WTC11 (cell line): ENCODE data around the gene LYAR.

Source experiments
- CREM ChIP-seq: sonication (generic); formaldehyde crosslinking; IDR thresholded peaks from 2 replicates; pipeline ENCODE4 v1.8.1; 2022; ENCODE audit warnings: mild to moderate bottlenecking, missing genetic modification reagents, moderate library complexity
- CTCF ChIP-seq: fragments of 200-600 bp; IDR thresholded peaks from 2 replicates; pipeline ENCODE4 v1.8.0; 2022; ENCODE audit warnings: antibody characterized with exemption
- ESRRA ChIP-seq: sonication (generic); formaldehyde crosslinking; IDR thresholded peaks from 2 replicates; pipeline ENCODE4 v1.8.1; 2022; ENCODE audit warnings: mild to moderate bottlenecking, missing genetic modification reagents, borderline replicate concordance
- FOXJ3 ChIP-seq: sonication (generic); formaldehyde crosslinking; IDR thresholded peaks from 2 replicates; pipeline ENCODE4 v1.9.0; 2021; ENCODE audit warnings: missing genetic modification reagents, mild to moderate bottlenecking, borderline replicate concordance
- GTF2I ChIP-seq: fragments of 250-450 bp; sonication (Bioruptor Pico); conservative IDR thresholded peaks from 2 replicates; pipeline ENCODE4 v1.4.0; 2021; ENCODE audit warnings: mild to moderate bottlenecking
- MAX ChIP-seq: sonication (generic); formaldehyde crosslinking; IDR thresholded peaks from 2 replicates; pipeline ENCODE4 v1.8.0; 2022; ENCODE audit warnings: mild to moderate bottlenecking, missing genetic modification reagents
- SP1 ChIP-seq: sonication (generic); formaldehyde crosslinking; conservative IDR thresholded peaks from 2 replicates; pipeline ENCODE4 v1.8.1; 2022; ENCODE audit warnings: missing genetic modification reagents
- STAT6 ChIP-seq: sonication (generic); formaldehyde crosslinking; conservative IDR thresholded peaks from 2 replicates; pipeline ENCODE4 v1.8.1; 2023; ENCODE audit warnings: mild to moderate bottlenecking, low read depth, missing genetic modification reagents, moderate library complexity
- TCF7 ChIP-seq: sonication (generic); formaldehyde crosslinking; IDR thresholded peaks from 2 replicates; pipeline ENCODE4 v1.8.0; 2022; ENCODE audit warnings: mild to moderate bottlenecking, low read depth, missing genetic modification reagents, moderate library complexity
- TF ChIP-seq, protein P1 (sequence below): sonication (generic); formaldehyde crosslinking; IDR thresholded peaks from 2 replicates; pipeline ENCODE4 v1.8.1; 2023; ENCODE audit warnings: mild to moderate bottlenecking, missing genetic modification reagents, moderate library complexity

DNA sequence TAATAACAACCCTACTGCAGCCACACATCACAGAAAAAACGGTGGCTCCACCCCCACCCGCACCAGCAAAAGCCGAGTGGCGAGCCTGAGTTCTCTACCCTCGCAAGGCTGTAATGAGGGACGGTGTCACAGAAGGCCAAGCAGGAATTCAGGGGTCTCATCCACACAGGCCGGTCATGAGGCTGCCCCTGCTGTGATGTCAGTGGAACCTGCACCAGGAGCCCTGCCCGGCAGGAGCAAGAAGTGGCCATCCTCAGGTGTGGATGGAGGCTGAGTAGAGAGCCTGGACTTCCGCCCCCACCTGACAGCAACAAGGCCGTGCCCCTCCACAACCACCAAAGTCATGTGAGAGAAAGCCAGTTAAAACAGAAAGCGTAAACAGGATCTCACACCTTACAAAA is 20.6 kb downstream of the LYAR start:
- TF ChIP-seq SP1 (CRISPR knock-in tag) (no peak), CREM (CRISPR knock-in tag) (no peak), CTCF (no peak), STAT6 (CRISPR knock-in tag) (no peak), MAX (CRISPR knock-in tag) (no peak), TCF7 (CRISPR knock-in tag) (no peak), FOXJ3 (CRISPR knock-in tag) (no peak), GTF2I (CRISPR knock-in tag) (no peak), ESRRA (CRISPR knock-in tag) (no peak)
- TF ChIP-seq, protein P1, sequence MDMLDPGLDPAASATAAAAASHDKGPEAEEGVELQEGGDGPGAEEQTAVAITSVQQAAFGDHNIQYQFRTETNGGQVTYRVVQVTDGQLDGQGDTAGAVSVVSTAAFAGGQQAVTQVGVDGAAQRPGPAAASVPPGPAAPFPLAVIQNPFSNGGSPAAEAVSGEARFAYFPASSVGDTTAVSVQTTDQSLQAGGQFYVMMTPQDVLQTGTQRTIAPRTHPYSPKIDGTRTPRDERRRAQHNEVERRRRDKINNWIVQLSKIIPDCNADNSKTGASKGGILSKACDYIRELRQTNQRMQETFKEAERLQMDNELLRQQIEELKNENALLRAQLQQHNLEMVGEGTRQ (CRISPR knock-in tag), result no peak
